Stimulated activated CD4-positive, alpha-beta T cell treated with anti-CD3 and anti-CD28 coated beads, TNF-alpha, amount 100 ng/mL, for 48 hours (primary cell): ENCODE data around the gene LUZP1.
"Not testable (repeated sequence)": the region's sequence is repeated elsewhere in the genome, so short reads cannot be mapped to it uniquely, and the experiment has no call there.

ENCODE experiments used
- DNase-seq, 3 donors: peaks; one replicate each; pipeline ENCODE4 v3.0.0-alpha.2; 2020; ENCODE audit warnings: low read depth in 3 of 3

Gene LUZP1

GRCh38 chr1:23168445-23169194, at the start of gene LUZP1:
Gene LUZP1 (minus strand): TSS chr1:23168856.
- peak; percentile 74 to 89 (median 86) for DNase-seq

GRCh38 chr1:23217421-23218115, 48.9 kb upstream of the LUZP1 start, which contains the start of gene HTR1D:
Gene HTR1D (minus strand): TSS chr1:23217502. CDS start chr1:23194219, 23,283 bp downstream.
- DNase-seq, result no peak

DNA sequence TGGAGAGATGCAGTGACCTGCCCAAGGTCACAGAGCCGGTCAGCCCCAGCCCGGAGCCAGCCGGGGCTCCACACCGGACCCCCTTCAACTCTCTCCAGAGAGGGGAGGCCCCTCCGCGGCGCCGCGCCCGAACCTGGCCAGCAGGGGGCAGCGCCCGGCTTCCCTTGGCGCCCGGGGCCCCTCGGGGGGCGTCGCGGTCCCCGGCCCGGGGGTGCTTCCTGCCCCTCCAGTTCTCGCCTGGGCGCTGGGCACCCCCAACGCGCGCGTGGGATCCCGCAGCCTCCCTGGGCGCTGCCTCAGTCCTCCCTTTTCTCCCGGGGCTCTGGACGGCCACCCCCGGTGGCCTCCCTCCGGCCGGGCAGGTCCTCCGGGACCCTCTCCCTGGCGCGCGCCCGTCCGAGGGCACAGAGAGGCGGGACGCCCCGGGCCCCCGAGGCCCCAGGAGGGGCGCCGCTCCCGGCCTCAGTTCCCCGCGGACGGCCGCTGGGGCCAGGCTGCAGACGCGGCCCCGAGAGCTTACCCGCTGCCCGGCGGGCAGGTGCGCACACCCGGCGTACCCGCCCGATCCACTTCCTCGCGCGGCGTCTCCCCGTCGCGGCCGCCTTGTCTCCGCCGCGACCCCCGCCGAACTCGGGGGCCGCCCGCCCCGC, 48.2 kb upstream of the LUZP1 start:
- no peak for DNase-seq

DNA sequence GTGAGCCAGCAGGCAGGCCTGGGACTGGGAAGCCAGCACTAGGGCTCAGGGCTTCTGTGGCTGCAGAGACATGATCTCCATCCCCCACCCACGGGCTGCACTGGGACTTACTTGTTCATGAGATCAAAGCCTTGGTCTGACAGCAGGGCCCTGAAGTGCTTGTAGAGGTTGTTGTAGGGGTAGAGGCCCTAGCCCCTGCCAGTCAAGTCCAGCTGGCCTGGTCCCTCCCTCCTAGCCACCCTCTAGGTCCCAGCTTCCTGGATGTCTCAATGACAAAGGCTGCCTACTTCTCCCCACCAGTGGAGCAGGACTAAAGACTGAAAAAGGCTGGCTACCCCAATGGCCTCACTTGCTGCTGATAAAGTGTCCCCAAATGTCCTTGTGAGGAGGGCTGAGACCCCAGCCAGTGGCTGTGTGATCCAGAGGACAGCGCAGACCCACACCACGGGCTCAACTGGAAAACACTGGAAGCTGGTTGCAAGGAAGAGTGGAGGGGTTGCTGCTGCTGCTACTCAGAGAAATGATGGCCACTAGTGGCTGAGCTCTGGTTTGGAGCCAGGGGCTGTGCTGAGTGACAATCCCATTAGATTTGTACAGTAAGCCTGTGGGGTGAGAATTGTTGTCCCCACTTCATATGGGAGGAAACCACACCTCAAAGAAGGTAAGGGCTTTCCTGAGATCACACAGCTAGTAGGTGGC, 47.2 kb upstream of the LUZP1 start:
- DNase-seq, result no peak

GRCh38 chr1:23215291-23215690, 46.6 kb upstream of the LUZP1 start:
- DNase-seq, result no peak

DNA sequence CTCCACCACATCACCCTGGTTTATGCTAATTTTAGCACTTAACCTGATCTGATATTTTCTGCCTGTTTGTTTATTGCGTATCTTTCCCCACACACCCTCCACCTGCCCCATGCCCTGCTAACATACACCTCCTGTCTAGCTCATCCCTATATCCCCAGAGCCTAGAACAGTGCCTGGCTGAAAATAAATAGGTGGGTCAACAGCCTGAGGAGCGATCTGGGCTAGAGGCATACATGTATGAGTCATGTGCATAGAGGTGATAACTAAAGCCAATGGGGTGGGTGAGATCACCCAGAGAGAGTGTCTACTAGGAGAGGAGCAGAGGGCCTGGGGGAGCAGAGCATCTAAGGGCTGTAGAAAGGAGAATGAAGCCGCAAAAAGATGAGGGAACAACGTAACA, 46.0 kb upstream of the LUZP1 start:
- DNase-seq, result no peak

DNA sequence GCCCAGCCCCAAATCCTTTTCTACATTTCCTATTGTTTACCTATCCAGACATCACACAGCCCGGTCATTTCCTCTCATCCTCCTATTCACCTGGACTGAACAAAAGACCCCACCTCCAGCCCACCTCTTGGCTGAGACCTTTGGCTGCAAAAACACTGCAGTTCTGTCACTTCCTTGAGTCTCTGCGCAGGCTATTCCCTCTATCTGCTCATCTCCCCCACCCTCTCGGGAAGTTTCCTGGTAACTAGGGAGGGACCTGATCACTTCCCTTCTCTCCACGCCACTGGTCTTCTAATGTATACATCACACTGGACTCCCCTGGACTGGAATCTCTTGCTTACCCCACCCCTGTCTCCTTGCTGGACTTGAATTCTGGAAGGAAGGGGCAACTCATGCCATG, 43.3 kb upstream of the LUZP1 start:
- DNase-seq, result no peak

- no peak for DNase-seq
These were observed 42.3 kb upstream of the LUZP1 start for GRCh38 chr1:23210963-23211362.

GRCh38 chr1:23210351-23210785, 41.7 kb upstream of the LUZP1 start:
- no peak for DNase-seq

GRCh38 chr1:23209770-23210169, 41.1 kb upstream of the LUZP1 start:
- no peak for DNase-seq

GRCh38 chr1:23208527-23208926, 39.9 kb upstream of the LUZP1 start:
- DNase-seq, result no peak

- DNase-seq, result not testable (repeated sequence)
These were observed 39.1 kb upstream of the LUZP1 start for GRCh38 chr1:23207733-23208132.

DNA sequence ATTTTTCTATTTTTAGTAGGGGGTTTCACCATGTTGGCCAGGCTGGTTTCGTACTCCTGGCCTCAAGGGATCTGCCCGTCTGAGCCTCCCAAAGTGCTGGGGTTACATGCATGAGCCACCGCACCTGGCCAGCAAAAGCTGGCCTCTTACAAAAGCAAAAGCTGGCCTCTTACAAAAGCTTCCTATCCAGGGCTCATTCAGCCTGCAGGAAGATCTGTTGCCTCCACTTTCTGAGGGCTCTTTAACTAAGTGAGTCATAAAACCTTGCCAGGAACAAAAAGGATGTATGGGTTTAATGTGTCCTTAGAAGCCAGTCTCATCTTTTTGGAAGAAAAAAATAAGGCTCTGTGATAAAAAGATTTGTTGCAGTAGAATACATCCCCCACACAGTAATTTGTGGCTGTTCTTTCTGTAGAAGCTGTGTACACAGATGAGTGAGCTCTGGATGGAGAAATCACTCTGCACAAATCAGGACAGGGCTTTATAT, 33.6 kb upstream of the LUZP1 start:
- DNase-seq, result no peak

GRCh38 chr1:23200883-23201282, 32.2 kb upstream of the LUZP1 start:
- no peak for DNase-seq

GRCh38 chr1:23198373-23198772, 29.7 kb upstream of the LUZP1 start:
- no peak for DNase-seq

DNA sequence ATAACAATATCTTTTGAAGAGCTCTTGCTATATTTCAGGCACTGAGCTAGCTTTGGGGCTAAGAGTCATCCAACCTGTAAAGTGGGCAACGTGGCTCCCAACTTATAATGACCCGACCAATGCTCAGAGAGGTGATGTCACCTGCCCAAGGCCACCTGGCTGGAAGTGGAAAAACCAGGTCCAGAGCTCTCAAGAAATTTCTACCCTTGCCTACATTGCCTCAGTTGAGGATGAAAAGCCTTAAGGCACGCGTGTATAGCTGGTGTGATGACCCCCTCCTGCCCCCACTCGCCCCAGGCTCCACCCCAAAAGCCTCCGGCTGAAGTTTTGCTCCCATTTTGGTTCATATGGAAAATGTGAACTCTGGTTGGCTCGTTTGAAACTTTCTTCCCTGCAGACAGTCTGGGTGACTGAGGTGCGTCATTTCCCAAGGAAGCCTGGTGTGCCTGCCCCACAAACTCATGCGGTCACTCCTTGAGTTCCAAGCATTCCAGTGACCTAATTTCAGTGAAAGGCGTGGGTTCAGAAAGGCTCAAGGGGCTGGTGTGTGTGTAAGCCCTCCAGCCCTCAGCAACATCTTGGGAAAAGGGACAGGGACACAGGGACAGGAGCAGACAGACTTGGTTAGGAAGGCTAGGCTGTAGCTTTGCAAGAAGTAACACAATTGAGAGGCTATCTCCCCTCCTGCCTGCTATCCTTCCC, 28.1 kb upstream of the LUZP1 start:
- DNase-seq, result no peak

GRCh38 chr1:23194119-23194984, 25.7 kb upstream of the LUZP1 start:
- DNase-seq, result no peak

DNA sequence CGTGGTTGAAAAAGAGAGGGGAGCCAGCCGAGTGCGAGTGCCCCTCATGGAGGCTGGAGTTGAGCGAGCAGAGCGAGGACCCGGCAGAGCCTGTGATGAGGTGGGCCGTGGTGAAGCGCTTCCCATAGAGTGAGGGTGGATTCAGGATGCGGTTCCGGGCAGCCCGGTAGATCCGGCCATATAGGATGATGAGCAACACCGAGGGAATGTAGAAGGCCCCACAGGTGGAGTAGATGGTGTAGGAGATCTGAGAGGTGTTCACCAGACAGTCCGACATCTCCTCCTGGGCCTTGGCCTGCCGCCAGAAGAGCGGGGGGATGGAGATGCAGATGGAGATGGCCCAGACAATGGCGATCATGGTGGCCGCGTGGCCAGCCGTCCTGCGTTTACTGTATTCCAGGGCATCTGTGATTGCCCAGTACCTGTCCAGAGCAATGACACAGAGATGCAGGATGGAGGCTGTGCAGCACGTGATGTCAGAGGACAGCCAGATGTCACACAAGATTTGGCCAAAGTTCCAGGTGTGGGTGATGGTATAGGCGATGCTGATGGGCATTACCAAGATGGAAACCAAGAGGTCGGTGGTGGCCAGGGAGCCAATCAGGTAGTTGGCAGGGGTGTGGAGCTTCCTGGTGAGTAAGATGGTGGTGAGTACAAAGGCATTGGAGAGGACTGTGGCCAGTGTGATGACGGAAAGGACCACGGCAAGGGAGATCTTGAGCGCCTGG, 24.9 kb upstream of the LUZP1 start:
- DNase-seq, result no peak

GRCh38 chr1:23191199-23191598, 22.5 kb upstream of the LUZP1 start:
- no peak for DNase-seq
